DMS114 treated with DMSO at 0.1 percent for 48 hours (cell line): Measurements from ENCODE around the gene LRRC26.
"Not testable (repeated sequence)": the region's sequence is repeated elsewhere in the genome, so short reads cannot be mapped to it uniquely, and the experiment has no call there.

Experiments used
- DNase-seq: peaks from one replicate; lab custom pipeline; 2025; ENCODE audit not compliant: unreplicated experiment; lab: John Stamatoyannopoulos, UW

The LRRC26 gene

DNA sequence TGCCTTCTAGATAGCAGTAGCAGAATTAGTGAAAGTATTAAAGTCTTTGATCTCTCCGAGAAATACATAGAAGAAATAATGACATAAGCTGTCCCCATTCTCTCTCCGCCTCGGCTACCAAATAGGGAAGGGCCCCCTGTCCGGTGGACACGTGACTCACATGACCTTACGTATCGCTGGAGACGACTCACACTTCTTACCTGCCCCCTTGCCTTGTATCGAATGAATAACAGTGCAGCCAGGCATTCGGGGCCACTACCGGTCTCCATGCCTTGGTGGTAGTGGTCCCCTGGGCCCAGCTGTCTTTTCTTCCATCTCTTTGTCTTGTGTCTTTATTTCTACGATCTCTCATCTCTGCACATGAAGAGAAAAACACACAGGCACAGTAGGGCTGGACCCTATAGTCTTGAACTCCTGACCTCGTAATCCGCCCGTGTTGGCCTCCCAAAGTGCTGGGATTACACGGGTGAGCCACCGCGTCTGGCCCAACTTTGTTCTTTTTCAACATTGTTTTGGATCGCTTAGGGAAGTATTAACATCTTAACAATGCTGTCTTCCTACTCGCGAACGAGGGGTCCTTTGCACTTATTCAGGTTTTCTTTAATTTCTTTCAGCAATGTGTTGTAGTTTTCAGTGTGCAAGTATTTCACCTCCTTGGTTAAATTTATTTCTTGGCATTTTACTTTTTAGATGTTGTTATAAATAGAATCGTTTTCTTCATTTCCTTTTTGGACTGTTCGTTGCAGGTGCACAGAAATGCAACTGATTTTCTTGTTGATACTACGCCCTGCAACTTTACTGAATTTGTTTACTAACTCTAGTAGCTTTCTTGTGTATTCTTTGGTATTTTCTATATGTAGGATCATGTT is 47.7 kb downstream of the LRRC26 start:
- not testable (repeated sequence) for DNase-seq
